ENCODE data around the gene ANKAR.
"Not testable (repeated sequence)": the region's sequence is repeated elsewhere in the genome, so short reads cannot be mapped to it uniquely, and the experiment has no call there.

ANKAR gene

DNA sequence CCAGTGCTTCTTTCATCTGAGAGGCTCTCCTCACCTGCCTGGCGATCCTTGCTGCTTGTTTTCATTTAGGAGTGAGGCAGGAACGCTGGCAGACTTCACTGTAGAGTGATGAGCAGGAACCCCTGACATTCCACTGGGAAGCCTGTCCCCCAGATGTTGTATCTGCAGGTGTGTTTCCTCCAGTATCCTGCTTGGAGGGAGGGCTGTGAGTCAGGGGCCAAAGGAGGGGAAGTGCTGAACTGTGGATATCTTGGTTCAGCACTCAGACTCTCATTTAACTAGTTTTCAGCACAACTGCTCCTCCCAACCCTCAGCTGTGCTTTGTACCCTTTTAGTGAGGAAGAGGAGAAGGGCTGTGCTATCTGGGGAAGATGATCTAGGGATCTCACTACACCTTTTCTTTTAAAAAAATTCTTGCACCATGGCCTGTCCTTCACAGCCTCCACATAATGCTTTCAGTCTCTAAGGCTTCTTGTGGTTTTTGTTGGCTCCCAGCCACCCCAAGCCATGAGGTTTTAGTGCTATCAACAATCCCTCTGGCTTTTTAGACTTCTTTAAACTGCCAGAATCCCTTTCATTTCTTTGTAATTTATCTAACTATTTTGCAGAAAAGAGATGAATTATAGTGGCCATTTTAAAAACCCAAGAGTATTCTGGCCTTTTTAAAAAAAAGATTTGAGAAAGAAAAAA, 11.2 kb downstream of the ANKAR start:
- FAIRE-seq (no peak), DNase-seq (ENCODE audit: insufficient read length) (no peak)
- TF ChIP-seq POLR2AphosphoS5 (IDR thresholded peaks at IDR 0.05; ENCODE audit: low read depth, low read length): no peak
- no peak for TF ChIP-seq POLR2A (IDR thresholded peaks at IDR 0.05; ENCODE audit: low read depth, low read length)
- TF ChIP-seq TAF1 (IDR thresholded peaks at IDR 0.05; ENCODE audit: borderline replicate concordance, low read depth, low read length): no peak

DNA sequence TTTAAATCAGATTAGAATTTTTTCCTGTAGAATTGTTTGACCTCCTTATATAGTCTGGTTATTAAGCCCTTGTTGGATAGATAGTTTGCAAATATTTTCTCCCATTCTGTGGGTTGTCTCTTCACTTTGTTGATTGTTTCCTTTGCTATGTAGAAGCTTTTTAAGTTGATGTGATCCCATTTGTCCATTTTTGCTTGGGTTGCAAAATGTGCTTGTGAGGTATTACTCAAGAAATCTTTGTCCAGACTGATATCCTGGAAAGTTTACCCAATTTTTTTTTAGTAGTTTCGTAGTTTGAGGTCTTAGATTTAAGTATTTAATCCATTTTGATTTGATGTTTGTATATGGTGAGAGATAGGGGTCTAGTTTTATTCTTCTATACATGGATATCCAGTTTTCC, 13.3 kb downstream of the ANKAR start:
- FAIRE-seq; DNase-seq (ENCODE audit: insufficient read length): not testable (repeated sequence)

DNA sequence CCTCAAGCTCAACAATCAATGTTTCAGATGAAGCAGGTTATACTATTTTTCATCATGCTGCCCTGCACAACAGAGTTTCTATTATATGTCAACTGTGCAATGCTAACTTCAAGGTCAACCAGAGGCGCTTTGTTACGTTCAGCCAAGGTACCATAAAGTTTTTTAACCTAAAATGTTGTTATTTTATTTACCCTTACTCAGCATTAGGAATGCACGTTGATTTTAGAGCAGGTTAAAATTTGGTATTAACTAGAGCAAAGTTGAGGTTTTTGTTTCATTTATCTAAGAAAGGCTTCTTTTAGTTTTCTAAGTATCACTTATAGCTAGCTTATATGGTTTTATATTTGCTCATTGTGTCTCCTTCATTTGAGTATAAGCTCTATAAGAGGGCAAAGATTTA, 21.8 kb downstream of the ANKAR start:
- no peak for TF ChIP-seq TAF1 (IDR thresholded peaks at IDR 0.05; ENCODE audit: borderline replicate concordance, low read depth, low read length)
- TF ChIP-seq POLR2A (IDR thresholded peaks at IDR 0.05; ENCODE audit: low read depth, low read length): no peak
- no peak for TF ChIP-seq POLR2AphosphoS5 (IDR thresholded peaks at IDR 0.05; ENCODE audit: low read depth, low read length)
- FAIRE-seq: no peak

DNA sequence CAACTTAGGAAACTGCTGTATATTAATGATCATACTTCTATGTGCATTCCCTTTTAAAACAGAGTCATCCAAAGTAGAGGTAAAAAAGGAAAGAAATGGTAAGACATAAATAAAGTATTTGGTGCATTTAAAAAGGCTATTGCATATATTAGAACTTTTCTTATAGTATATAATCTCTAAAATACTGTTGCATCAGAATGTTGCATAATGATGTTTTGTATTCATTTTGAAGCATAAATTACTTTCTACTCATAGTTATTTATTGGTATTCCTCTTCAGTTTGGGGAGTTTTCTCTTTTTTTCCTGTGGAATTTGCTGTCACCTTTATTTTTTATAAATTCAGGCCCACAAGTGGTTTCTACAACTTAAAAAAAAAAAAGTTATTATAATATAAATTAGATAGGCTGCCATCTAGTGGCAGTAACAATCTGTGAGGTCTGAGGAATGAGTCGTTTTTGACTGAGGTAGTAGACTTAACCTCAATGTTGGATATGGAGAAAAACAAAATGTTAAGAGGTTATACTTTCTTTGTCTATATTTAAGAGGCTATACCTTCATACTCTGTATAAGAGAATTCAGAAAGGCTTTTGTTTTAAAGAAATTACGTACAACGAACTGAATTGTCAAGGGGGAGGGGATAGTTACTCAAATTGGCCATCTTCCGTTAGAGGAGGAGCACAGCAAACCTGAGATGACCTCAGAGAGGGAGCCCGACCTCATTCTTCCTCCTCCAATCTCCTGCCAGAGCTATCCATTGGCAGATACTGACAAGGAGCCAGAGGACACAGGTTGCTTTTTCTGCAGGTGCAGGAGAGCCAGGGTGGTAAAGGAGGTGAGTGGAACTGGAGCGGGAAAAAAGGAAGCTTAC, 23.8 kb downstream of the ANKAR start:
- FAIRE-seq (peak; percentile 27), DNase-seq (ENCODE audit: insufficient read length) (no peak)
- TF ChIP-seq POLR2AphosphoS5 (IDR thresholded peaks at IDR 0.05; ENCODE audit: low read depth, low read length) (no peak), POLR2A (IDR thresholded peaks at IDR 0.05; ENCODE audit: low read depth, low read length) (no peak), TAF1 (IDR thresholded peaks at IDR 0.05; ENCODE audit: borderline replicate concordance, low read depth, low read length) (no peak)

More for the DNA sequence above, 21.8 kb downstream of the ANKAR start:
- DNase-seq (ENCODE audit: insufficient read length): no peak

- no peak for FAIRE-seq
- no peak for TF ChIP-seq POLR2A (IDR thresholded peaks at IDR 0.05; ENCODE audit: low read depth, low read length)
These were observed 26.2 kb downstream of the ANKAR start for GRCh38 chr2:189700681-189701080.

GRCh38 chr2:189702071-189702470, 27.6 kb downstream of the ANKAR start:
- TF ChIP-seq TAF1 (IDR thresholded peaks at IDR 0.05; ENCODE audit: borderline replicate concordance, low read depth, low read length) (no peak), POLR2AphosphoS5 (IDR thresholded peaks at IDR 0.05; ENCODE audit: low read depth, low read length) (no peak), POLR2A (IDR thresholded peaks at IDR 0.05; ENCODE audit: low read depth, low read length) (no peak)
- DNase-seq (ENCODE audit: insufficient read length) (no peak), FAIRE-seq (no peak)

More at GRCh38 chr2:189700681-189701080, 26.2 kb downstream of the ANKAR start:
- DNase-seq (ENCODE audit: insufficient read length): no peak

DNA sequence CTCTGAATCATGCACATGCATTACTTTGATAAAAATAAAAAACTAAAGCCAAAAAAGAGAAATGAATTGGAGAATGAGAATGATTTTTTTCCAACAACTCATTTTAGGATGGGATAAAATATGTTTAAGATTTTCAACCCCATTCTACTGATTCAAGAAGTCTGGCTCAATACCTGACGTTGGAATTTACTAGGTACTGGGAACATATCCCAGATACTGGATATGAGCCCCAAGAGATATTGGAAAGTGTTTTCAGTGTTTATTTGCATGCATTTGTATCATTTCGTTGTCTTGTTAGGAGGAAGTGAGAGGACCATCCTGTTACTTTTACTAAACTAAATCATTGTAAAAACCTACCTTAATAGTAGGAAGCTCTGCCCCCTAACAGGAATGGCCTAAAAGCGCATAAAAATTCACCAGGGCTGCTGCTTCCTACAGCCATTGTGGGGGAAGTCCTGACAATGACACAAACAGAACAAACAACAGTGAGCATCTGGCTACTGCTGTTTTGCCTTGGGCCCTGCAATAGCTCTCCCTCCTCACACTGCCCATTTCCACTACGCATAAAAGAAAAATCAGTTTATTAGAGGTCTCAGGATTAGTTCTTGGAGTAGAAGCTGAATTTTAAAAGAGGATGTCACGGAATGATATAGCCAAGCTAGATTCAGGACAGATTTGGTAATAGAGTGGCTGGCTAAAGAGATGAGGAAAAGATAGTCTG, 35.2 kb downstream of the ANKAR start:
- TF ChIP-seq POLR2A (IDR thresholded peaks at IDR 0.05; ENCODE audit: low read depth, low read length) (no peak), POLR2AphosphoS5 (IDR thresholded peaks at IDR 0.05; ENCODE audit: low read depth, low read length) (no peak), TAF1 (IDR thresholded peaks at IDR 0.05; ENCODE audit: borderline replicate concordance, low read depth, low read length) (no peak)
- FAIRE-seq (no peak), DNase-seq (ENCODE audit: insufficient read length) (no peak)

- FAIRE-seq; DNase-seq (ENCODE audit: insufficient read length): not testable (repeated sequence)
These were observed 43.1 kb downstream of the ANKAR start for GRCh38 chr2:189717593-189717992.

DNA sequence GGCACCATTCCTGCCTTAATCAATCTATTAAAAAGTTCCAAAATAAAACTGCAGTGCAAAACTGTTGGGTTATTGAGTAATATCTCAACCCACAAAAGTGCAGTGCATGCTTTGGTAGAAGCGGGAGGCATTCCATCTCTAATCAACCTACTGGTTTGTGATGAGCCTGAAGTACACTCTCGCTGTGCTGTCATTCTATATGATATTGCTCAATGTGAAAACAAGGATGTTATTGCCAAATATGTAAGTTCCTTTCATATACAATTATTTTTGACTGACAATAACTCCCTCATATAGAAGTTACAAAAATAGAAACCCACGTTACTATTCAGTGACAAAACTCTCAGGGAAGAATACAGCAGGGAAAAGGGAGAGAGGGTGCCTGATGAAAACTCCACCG, 45.1 kb downstream of the ANKAR start:
- DNase-seq (ENCODE audit: insufficient read length) (no peak), FAIRE-seq (no peak)
- no peak for TF ChIP-seq POLR2A (IDR thresholded peaks at IDR 0.05; ENCODE audit: low read depth, low read length)

GRCh38 chr2:189723192-189723591, 48.7 kb downstream of the ANKAR start:
- DNase-seq (ENCODE audit: insufficient read length) (no peak), FAIRE-seq (no peak)
- TF ChIP-seq POLR2AphosphoS5 (IDR thresholded peaks at IDR 0.05; ENCODE audit: low read depth, low read length): no peak
- no peak for TF ChIP-seq TAF1 (IDR thresholded peaks at IDR 0.05; ENCODE audit: borderline replicate concordance, low read depth, low read length)
- TF ChIP-seq POLR2A (IDR thresholded peaks at IDR 0.05; ENCODE audit: low read depth, low read length): no peak
